ENCODE data around the gene SATB2. TPM values are rescaled to one million over a fixed set of nuclear protein-coding genes. Genes with fewer than 3 reads are reported as not detected.

SATB2 gene
- total RNA-seq, 3 donors from 2014 or later = 2.3 to 12.2 (median 8.2) TPM

DNA sequence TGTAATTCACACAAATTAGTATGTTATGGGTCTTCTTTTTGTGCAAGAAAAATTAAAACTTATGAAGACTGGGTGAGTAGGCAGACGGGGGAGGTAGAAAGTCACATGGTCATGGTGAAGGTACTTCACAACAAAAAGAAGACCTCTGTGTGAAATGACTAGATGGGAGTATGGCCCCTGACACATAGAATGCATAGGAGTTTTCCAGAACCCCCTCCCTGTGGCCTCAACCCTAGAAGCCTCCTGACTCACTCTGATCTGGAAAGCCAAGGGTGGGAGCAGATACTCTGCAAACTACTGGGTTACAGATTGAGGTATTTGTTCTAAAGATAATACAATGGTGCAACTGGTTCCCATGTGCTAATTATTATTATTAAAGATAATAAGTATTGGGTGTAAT, 23.2 kb downstream of the SATB2 start:
- Histone ChIP-seq H3K27ac (no peak overlapping the region), H3K36me3 (no peaks in the 10 kb centered on the region), H3K27me3 (no peaks in the 10 kb centered on the region), H3K4me1 (no peaks in the 10 kb centered on the region), H3K4me3 (no peak overlapping the region), H3K9me3 (no peaks in the 10 kb centered on the region)
- DNase-seq (ENCODE audit: low spot score in 2 of 2) = no peak
- intact Hi-C loops (cut with DNase I; ENCODE audit: low total_unique reads) = no loop called here
- TF ChIP-seq POLR2A (IDR thresholded peaks at IDR 0.05) (no peak), POLR2AphosphoS5 (IDR thresholded peaks at IDR 0.05) (no peak)
- TF ChIP-seq, protein P1, sequence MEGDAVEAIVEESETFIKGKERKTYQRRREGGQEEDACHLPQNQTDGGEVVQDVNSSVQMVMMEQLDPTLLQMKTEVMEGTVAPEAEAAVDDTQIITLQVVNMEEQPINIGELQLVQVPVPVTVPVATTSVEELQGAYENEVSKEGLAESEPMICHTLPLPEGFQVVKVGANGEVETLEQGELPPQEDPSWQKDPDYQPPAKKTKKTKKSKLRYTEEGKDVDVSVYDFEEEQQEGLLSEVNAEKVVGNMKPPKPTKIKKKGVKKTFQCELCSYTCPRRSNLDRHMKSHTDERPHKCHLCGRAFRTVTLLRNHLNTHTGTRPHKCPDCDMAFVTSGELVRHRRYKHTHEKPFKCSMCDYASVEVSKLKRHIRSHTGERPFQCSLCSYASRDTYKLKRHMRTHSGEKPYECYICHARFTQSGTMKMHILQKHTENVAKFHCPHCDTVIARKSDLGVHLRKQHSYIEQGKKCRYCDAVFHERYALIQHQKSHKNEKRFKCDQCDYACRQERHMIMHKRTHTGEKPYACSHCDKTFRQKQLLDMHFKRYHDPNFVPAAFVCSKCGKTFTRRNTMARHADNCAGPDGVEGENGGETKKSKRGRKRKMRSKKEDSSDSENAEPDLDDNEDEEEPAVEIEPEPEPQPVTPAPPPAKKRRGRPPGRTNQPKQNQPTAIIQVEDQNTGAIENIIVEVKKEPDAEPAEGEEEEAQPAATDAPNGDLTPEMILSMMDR (IDR thresholded peaks at IDR 0.05) = no peak

DNA sequence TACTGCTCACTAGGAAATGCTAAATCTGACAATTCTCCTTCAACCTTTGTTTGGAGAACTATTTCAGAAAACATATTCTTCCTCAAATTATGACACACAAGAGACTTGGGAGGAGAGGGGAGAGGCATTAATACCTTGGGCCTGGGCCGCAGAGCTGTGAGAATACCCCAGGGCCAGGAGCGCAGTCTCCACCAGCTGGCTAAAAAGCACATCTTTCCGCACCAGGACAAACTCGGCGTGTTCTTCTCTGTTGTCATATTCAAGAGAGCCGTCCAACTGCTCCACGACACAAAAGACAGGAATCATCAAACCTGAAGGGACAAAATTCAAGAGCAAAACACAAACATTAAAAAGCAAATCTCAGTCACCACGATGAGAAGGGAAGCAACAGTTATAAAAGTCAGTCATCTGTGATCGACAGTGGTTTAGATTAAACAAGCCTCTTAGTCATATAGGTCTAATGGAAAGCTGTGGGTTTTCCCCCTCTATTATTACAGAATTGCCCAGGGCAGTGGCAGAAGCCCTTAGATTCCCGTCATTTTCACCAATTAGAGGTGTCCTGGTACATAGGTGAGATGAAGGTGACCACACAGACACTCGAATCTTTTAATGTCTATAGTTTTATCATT, 24.4 kb downstream of the SATB2 start:
- Histone ChIP-seq H3K27me3 (no peaks in the 10 kb centered on the region), H3K9me3 (no peaks in the 10 kb centered on the region), H3K36me3 (no peaks in the 10 kb centered on the region), H3K4me1 (no peaks in the 10 kb centered on the region), H3K27ac (no peak overlapping the region), H3K4me3 (no peak overlapping the region)
- intact Hi-C loops (cut with DNase I; ENCODE audit: low total_unique reads) = no loop called here
- TF ChIP-seq, protein P1 (IDR thresholded peaks at IDR 0.05) = no peak
- TF ChIP-seq POLR2AphosphoS5 (IDR thresholded peaks at IDR 0.05) = no peak
- TF ChIP-seq POLR2A (IDR thresholded peaks at IDR 0.05) = no peak
- no peak for DNase-seq (ENCODE audit: low spot score in 2 of 2)

DNA sequence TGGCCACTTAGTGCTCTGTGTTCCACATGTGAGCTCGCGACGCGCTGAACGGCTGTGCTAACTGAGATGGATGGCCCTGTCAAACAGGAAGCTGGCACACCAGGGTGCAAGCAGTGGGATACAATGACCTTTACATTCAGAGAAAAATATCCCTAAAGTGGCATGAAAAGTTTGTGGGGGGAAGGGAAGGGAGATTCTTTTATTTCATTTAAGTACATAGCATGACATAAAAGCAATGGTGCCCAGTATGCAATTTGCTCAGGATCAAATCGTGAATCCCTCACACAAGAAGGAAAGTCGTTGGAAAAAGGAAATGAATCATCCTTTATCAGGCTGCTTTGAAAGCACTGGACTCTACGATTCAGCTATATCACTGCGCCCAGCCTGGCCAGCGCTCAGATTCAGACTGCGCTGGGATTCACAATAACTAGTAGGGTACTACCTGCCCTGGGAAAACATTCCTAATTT, 26.0 kb downstream of the SATB2 start:
- Histone ChIP-seq H3K4me3 (no peak overlapping the region), H3K36me3 (no peaks in the 10 kb centered on the region), H3K27me3 (no peaks in the 10 kb centered on the region), H3K9me3 (no peaks in the 10 kb centered on the region), H3K27ac (no peak overlapping the region), H3K4me1 (no peaks in the 10 kb centered on the region)
- intact Hi-C loops (cut with DNase I; ENCODE audit: low total_unique reads) = no loop called here
- no peak for DNase-seq (ENCODE audit: low spot score in 2 of 2)
- no peak for TF ChIP-seq POLR2AphosphoS5 (IDR thresholded peaks at IDR 0.05)
- TF ChIP-seq, protein P1 (IDR thresholded peaks at IDR 0.05) = no peak
- no peak for TF ChIP-seq POLR2A (IDR thresholded peaks at IDR 0.05)

DNA sequence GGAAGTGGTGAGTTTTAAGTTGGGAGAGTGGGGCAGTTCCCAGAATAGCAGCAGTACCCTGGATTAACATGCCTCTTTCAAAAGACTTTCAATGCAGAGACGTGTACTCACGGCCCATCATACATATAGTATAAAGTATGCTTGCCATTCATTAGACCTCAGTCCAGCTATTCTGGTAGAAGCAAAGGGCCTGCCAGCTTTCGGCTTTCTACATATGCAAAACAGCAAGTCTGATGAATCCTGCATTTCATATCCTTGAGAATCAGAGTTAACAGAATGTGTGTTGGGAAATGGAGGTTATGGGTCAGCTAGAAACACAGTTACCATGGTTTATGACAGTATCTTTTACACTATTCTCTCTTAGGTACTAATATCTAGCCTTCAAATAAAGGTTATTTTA, 27.5 kb downstream of the SATB2 start:
- no peaks in the 10 kb centered on the region for H3K9me3 ChIP-seq
- no peak for DNase-seq (ENCODE audit: low spot score in 2 of 2)
- no peaks in the 10 kb centered on the region for H3K4me1 ChIP-seq
- H3K27me3 ChIP-seq = no peaks in the 10 kb centered on the region
- H3K36me3 ChIP-seq = no peaks in the 10 kb centered on the region
- H3K27ac ChIP-seq = no peak overlapping the region
- intact Hi-C loops (cut with DNase I; ENCODE audit: low total_unique reads) = no loop called here
- TF ChIP-seq POLR2AphosphoS5 (IDR thresholded peaks at IDR 0.05) (no peak), POLR2A (IDR thresholded peaks at IDR 0.05) (no peak)
- TF ChIP-seq, protein P1 (IDR thresholded peaks at IDR 0.05) = no peak
- no peak overlapping the region for H3K4me3 ChIP-seq

DNA sequence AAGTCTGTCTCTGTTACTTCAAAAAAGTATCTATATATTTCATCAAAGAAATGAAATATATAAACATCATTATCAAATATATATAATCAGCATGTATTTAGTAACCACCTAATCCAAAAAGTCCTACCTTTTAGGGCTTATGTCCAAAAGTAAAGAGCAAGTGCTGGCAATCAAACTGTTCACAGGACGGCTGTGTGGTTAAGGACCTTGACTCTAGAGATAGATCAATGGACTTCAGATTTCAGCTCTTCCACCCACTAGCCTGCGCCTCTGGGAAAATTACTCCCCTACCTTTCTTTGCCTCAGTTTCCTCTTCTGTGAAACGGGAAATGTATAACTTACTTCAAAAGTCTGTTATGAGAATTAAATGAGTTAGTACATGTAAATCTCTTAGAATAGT, 29.4 kb downstream of the SATB2 start:
- H3K27me3 ChIP-seq = no peaks in the 10 kb centered on the region
- no peak overlapping the region for H3K27ac ChIP-seq
- no peaks in the 10 kb centered on the region for H3K36me3 ChIP-seq
- no peak overlapping the region for H3K4me3 ChIP-seq
- intact Hi-C loops (cut with DNase I; ENCODE audit: low total_unique reads) = no loop called here
- DNase-seq (ENCODE audit: low spot score in 2 of 2) = no peak
- TF ChIP-seq, protein P1 (IDR thresholded peaks at IDR 0.05) = no peak
- TF ChIP-seq POLR2AphosphoS5 (IDR thresholded peaks at IDR 0.05) = no peak
- no peak for TF ChIP-seq POLR2A (IDR thresholded peaks at IDR 0.05)
- no peaks in the 10 kb centered on the region for H3K9me3 ChIP-seq
- no peaks in the 10 kb centered on the region for H3K4me1 ChIP-seq

Measured in breast epithelium (tissue), 4 donors.